Activated CD4-positive, alpha-beta T cell treated with anti-CD3 and anti-CD28 coated beads, Interleukin-2, amount 50 U/mL, for 16 hours (primary cell): ENCODE data around the gene MAN1C1.
"Not testable (repeated sequence)": the region's sequence is repeated elsewhere in the genome, so short reads cannot be mapped to it uniquely, and the experiment has no call there.

Experiments used
- DNase-seq: peaks from one replicate; pipeline ENCODE4 v3.0.0-alpha.2; 2020

Gene MAN1C1

GRCh38 chr1:25658791-25659431 is 42.3 kb downstream of the MAN1C1 start:
- DNase-seq = no peak

DNA sequence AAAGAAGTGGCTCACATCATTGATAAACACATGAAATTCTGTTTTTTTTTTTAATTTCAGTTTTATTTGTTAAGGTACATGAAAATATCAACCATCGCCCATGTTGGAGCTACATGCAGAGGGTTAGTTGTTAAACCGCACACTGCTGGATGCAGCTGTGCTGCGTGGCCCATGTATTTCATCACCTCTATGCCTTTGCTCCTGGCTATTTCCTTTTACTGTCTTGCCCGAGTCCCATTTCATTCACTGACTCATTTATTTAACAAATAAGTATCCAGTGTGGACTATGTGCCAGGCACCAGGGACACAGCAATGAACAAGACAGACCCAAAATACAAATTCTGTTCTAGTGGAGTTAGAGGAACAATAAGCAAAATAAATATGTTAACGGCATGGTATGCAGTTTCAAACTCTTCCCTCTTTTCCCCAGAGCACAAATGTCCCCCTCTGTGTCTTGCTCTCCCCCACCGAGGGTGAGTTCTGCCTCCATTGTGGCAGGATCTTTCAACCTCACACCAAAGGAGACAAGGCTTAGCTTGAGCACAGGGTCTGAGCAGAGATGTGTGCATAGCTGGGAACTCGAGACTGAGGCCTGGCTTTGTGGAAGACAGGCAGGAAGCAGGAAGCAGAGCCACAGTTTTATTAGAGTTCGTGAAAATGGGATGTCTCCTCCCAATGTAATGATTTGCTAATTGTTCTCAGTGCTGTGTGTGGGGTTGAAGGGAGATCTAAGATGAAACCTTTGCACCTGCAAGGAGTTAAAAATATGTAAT is 44.6 kb downstream of the MAN1C1 start:
- DNase-seq = no peak

DNA sequence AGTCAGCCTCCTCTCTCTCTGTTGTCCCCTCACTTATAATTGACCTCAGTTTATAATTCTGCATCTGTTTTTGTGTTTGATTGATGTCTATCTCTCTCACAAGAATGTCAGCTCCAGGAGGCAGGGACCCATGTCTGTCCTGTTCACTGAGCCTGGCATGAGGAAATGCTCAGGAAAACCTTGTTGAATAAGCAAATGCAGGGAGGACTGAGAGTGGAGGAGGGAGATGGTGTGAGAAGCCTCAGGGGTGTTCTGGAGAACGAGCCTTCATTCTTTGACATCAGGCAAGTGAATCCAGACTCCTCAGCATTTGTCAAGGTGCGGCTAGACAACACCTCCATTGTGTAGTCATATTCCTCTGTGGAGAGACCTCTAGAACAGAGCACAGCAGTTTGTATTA is 45.5 kb downstream of the MAN1C1 start:
- DNase-seq = no peak

GRCh38 chr1:25662959-25663358 is 46.4 kb downstream of the MAN1C1 start:
- not testable (repeated sequence) for DNase-seq

- DNase-seq = no peak
Observed at GRCh38 chr1:25664357-25665199, 48.0 kb downstream of the MAN1C1 start.

GRCh38 chr1:25666460-25666859 is 49.9 kb downstream of the MAN1C1 start:
- no peak for DNase-seq

GRCh38 chr1:25668931-25669573 is 52.5 kb downstream of the MAN1C1 start:
- no peak for DNase-seq

GRCh38 chr1:25669781-25670567 is 53.4 kb downstream of the MAN1C1 start:
- no peak for DNase-seq

DNA sequence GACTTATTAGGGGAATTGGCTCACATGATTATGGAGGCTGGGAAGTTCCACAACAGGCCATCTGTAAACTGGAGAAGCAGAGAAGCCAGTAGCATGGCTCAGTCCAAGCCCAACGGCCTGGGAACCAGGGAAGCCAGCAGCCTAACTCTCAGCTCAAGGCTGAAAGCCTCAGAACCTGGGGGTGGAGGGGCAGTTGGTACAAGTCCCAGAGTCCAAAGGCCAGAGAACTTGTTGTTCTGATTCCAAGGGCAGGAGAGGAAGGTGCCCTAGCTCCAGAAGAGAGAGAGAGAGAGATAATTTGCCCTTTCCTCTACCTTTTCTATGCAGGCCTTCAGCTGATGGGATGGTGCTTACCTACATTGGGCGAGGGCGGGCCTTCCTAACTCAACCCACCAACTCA is 55.3 kb downstream of the MAN1C1 start:
- no peak for DNase-seq

- no peak for DNase-seq
Observed at GRCh38 chr1:25672763-25673409, 56.3 kb downstream of the MAN1C1 start.

DNA sequence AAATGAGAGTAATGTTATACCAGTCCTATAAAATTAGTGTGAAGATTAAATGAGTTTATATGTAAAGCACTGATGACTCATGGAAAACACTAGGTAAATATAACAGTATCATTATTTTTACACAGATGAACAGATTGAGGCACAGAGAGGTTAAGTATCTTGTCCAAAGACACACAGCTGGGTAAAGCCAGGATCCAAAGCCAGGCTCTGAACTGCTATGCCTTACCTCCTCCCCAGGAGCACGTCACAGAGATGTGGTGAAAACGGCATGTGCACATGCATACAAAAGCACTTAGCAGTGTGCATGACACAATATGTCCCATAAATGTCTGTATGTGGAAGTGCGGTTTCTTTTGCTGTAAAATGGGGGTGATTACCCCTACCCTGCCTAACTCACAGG is 56.9 kb downstream of the MAN1C1 start:
- no peak for DNase-seq

GRCh38 chr1:25673962-25674806 is 57.6 kb downstream of the MAN1C1 start:
- DNase-seq = no peak

DNA sequence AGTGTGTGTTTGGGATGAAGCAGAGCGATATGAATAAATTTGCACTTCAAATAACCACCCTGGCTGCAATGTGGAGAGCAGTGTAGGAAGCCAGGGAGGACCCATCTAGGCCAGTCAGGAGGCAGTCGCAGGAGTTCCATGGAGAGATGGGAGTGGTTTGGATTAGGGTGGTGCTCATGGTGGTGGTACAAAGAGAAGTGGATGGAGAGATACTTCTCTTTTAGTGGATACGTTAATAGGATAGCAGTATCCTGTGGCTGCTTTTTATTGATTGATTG is 58.2 kb downstream of the MAN1C1 start:
- no peak for DNase-seq

- peak; percentile 93 for DNase-seq
Observed at GRCh38 chr1:25675729-25676476, 59.3 kb downstream of the MAN1C1 start.

DNA sequence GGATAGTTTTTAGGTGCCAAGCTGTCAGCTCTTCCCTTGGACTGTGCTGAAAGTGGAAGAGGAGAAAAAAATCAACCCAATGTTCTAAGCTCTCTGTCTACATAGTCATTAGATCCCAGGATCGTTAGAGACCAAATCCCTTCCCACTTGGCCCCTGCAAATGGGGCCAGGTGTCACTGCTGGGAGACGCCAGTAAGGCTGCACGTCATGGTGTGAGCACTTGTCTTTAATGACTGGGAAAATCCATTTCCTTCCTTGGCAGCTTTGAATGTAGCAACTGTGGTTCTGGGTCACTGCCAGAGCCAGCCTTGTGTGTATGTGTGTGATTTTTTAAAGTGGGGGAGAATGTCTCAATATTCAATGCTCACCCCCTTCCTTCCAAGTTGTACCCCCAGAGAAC is 59.9 kb downstream of the MAN1C1 start:
- DNase-seq = no peak

DNA sequence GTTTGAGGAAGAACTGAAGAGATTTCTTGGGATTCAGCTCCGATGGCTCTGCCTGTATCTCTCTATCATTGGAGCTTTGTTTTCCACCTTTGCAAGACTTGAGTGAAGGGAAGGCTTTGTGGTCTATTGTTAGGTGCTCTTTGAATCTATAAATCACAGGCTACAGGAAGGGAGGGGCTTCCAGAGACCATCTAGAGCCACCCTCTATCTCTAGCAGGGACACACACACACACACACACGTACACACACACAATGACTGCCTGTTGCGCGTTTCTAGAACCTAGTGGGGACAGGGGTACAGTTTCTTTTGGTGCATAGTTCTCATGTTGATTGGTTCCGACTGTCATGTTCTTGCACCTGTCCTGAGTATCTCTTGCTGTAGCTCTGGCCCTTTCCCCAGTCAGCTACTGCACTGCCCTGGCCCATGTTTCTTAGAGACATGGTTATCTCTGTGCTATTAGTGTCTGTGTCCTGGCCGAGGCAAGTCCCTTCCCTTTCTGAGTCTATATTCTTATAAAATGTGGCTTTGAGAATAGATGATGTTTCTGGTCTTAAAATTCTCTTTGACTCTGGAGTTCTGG is 60.7 kb downstream of the MAN1C1 start:
- no peak for DNase-seq

GRCh38 chr1:25679171-25679570 is 62.6 kb downstream of the MAN1C1 start:
- no peak for DNase-seq

GRCh38 chr1:25680701-25681100 is 64.1 kb downstream of the MAN1C1 start:
- no peak for DNase-seq

DNA sequence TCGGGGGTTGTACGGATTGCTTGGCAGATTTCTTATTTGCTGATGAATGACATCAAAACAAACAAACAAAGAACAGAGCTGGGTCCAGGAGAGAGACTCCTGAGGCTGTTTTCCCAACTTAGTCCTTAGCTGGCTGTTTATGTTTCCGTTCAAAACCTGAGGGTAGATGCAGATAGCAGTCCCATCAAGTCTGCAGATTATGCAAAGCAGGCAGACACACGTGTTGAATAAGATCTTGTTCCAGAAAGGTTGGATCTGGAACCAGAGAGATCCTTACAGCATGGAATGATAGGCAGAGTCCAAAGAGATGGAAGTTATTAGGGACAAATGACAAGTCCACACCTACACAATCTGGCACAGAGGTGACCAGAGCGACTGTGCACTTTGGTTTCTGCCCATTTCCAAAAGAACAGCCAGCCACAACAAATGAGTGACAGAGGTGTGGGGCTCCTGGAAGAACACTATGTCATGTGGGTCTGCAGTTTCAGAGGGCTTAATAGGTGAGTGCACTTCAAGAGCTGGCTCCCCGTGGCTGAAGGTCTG is 65.5 kb downstream of the MAN1C1 start:
- no peak for DNase-seq

DNA sequence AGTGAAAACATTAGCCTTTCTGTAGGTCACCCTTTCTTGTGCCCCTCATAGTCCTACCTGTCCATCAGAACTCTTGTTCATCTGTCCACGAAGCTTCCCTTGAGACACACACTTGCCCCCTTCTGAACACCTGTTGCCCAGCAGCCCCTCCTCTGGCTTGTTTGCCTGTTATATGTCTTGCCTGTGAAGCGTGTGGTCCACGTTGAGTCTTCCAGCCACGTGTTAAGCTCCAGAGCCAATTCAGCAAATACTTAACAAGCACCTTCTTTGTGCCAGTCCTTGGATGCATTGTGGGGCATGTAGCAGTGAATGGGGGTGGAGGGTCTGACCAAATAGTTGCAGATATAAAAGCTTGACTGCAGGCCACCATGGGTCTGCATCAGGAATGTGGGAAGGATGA is 66.6 kb downstream of the MAN1C1 start:
- DNase-seq = no peak
